ENCODE data around the gene SCYGR6. TPM values are rescaled to one million over a fixed set of nuclear protein-coding genes. Genes with fewer than 3 reads are reported as not detected.

Gene SCYGR6
- total and polyA plus RNA-seq, 4 donors, result not detected

DNA sequence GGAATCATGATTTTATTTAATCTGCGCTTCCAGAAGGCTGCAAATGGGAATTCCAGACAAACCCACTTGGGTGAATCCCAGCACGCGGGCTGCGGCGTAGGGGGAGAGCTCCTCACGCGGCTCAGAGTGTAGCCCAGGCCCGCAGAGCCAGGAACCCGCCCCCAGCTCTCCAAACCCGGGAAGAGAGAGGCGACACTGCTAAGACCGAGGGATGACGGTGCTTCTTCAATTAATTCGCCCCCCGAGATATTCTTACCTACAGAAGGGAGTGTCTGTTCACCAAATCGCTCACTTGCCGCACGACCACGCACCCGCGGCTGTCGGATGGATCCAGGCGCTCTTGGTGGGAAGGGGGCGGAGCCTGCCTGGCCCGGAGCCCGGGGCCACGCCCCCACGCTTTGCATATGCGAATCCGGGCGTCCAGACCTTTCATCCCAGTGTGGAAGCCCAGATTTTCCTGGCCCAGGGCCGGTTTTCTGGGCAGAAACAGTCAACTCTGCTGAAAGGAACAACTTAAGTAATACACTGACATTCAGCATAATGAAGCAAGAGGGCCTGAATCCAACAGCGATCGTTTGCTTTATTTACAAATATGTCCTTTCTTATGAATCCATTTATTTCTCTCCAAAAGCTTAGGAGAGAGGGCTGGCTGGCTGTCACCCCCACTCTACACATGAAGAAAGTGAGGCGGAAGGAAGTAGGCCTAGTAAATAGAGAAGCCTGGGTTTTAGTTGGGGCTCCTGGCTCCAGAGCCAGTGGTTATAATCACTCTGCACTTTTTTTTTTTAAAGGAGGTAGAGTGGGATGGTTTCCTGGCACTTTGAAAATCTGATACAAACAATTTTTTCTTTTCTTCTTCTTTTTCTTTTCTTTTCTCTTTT is 6.6 kb downstream of the SCYGR6 start, which contains the start of gene SLC19A3:
Gene SLC19A3 (minus strand): TSS at position 342 of the 881 bp plus-strand sequence. CDS start 15,710 bp downstream, outside the sequence.
- Histone ChIP-seq H3K4me3 (ENCODE audit: low read depth in 1 of 3, low read length in 3 of 3) (peak within 1 kb of the TSS; percentile 75 to 90 (median 88)), H3K27me3 (ENCODE audit: control insufficient read depth in 4 of 4, insufficient read depth in 4 of 4, low read length in 3 of 4) (no peaks in the 10 kb centered on the region), H3K36me3 (ENCODE audit: control insufficient read depth in 4 of 4, insufficient read depth in 3 of 4, low read depth in 1 of 4, low read length in 3 of 4) (peaks cover 0 to 2% (median 0%) of the 10 kb centered on the region in 4 donors), H3K27ac (ENCODE audit: low read depth in 1 of 2, low read length in 2 of 2) (peak within 1 kb of the TSS; percentile 95 to 97), H3K9me3 (ENCODE audit: control insufficient read depth in 4 of 4, low read length in 3 of 4) (no peaks in the 10 kb centered on the region), H3K9ac (ENCODE audit: low read depth in 1 of 2, low read length in 2 of 2) (peak within 1 kb of the TSS; percentile 79 to 92), H3K4me1 (ENCODE audit: control insufficient read depth in 4 of 4, insufficient read depth in 4 of 4, low read length in 3 of 4) (peaks cover 6 to 24% (median 7%) of the 10 kb centered on the region in 4 donors)
- 2% methylated on average over 35 of the region's 35 CpGs for WGBS
- TF ChIP-seq HNF4G (IDR thresholded peaks at IDR 0.05) (no peak), MAX (IDR thresholded peaks at IDR 0.05) (peak; percentile 69), ATF3 (IDR thresholded peaks at IDR 0.05) (peak; percentile 32), ZBTB33 (IDR thresholded peaks at IDR 0.05) (peak; percentile 47), RXRA (IDR thresholded peaks at IDR 0.05) (peak; percentile 65 to 79), FOXA1 (IDR thresholded peaks at IDR 0.05) (peak; percentile 23), RAD21 (IDR thresholded peaks at IDR 0.05) (peak; percentile 33 to 34), EGR1 (IDR thresholded peaks at IDR 0.05; ENCODE audit: low read depth in 2 of 2) (peak in 1 of 2 donors; percentile 43), YY1 (IDR thresholded peaks at IDR 0.05) (peak; percentile 75), SP1 (IDR thresholded peaks at IDR 0.05) (peak; percentile 78), NR2F2 (IDR thresholded peaks at IDR 0.05) (peak; percentile 35), GABPA (IDR thresholded peaks at IDR 0.05 in 1 of 2, conservative IDR thresholded peaks at IDR 0.05 in 1 of 2) (no peak), JUND (IDR thresholded peaks at IDR 0.05) (peak in 1 of 2 donors; percentile 82), TAF1 (conservative IDR thresholded peaks at IDR 0.05) (no peak), HNF4A (conservative IDR thresholded peaks at IDR 0.05) (peak; percentile 76 to 86), FOXA2 (IDR thresholded peaks at IDR 0.05) (peak; percentile 53)
- TF ChIP-seq, protein P1, sequence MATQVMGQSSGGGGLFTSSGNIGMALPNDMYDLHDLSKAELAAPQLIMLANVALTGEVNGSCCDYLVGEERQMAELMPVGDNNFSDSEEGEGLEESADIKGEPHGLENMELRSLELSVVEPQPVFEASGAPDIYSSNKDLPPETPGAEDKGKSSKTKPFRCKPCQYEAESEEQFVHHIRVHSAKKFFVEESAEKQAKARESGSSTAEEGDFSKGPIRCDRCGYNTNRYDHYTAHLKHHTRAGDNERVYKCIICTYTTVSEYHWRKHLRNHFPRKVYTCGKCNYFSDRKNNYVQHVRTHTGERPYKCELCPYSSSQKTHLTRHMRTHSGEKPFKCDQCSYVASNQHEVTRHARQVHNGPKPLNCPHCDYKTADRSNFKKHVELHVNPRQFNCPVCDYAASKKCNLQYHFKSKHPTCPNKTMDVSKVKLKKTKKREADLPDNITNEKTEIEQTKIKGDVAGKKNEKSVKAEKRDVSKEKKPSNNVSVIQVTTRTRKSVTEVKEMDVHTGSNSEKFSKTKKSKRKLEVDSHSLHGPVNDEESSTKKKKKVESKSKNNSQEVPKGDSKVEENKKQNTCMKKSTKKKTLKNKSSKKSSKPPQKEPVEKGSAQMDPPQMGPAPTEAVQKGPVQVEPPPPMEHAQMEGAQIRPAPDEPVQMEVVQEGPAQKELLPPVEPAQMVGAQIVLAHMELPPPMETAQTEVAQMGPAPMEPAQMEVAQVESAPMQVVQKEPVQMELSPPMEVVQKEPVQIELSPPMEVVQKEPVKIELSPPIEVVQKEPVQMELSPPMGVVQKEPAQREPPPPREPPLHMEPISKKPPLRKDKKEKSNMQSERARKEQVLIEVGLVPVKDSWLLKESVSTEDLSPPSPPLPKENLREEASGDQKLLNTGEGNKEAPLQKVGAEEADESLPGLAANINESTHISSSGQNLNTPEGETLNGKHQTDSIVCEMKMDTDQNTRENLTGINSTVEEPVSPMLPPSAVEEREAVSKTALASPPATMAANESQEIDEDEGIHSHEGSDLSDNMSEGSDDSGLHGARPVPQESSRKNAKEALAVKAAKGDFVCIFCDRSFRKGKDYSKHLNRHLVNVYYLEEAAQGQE (IDR thresholded peaks at IDR 0.05), result no peak
- TF ChIP-seq, protein P2, sequence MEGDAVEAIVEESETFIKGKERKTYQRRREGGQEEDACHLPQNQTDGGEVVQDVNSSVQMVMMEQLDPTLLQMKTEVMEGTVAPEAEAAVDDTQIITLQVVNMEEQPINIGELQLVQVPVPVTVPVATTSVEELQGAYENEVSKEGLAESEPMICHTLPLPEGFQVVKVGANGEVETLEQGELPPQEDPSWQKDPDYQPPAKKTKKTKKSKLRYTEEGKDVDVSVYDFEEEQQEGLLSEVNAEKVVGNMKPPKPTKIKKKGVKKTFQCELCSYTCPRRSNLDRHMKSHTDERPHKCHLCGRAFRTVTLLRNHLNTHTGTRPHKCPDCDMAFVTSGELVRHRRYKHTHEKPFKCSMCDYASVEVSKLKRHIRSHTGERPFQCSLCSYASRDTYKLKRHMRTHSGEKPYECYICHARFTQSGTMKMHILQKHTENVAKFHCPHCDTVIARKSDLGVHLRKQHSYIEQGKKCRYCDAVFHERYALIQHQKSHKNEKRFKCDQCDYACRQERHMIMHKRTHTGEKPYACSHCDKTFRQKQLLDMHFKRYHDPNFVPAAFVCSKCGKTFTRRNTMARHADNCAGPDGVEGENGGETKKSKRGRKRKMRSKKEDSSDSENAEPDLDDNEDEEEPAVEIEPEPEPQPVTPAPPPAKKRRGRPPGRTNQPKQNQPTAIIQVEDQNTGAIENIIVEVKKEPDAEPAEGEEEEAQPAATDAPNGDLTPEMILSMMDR (IDR thresholded peaks at IDR 0.05; ENCODE audit: low read depth, low read length, missing input control), result no peak
- DNase-seq (ENCODE audit: low spot score), result peak; percentile 81
